IPS DF 4.7 (cell line): ENCODE results near the gene MLYCD.
"Not testable (repeated sequence)": the region's sequence is repeated elsewhere in the genome, so short reads cannot be mapped to it uniquely, and the experiment has no call there.

Source experiments
- DNase-seq: peaks from one replicate; pipeline ENCODE4 v3.0.0-alpha.2; 2013; ENCODE audit warnings: low spot score; ENCODE audit errors: extremely low read depth

MLYCD gene

DNA sequence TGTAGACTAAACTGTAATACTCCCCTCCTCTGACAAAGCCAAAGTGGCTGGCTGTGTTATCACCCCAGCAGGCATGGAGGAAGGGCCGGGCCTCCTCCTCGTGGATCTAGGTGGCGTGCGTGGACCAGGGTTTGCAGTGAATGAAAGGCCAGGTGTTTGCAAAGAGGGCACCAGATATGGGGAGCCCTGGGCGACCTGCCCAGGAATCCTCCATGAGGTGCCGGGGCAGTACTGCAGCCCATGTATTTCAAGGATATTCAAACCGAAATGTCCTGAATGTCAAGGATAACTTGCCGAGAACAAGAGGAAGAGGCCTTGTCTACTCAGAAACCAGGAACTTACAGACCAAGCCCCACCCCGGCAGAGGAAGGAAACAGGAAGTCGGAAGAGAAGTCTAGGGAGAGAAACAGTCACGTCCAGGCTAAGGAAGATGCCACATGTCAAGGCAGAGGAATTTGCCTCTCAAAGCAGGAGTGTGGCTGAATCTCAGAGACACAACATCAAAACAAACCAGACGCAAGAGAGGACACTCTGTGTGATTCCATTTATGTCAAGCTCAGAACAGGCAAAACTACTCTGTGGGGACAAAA, 40.4 kb downstream of the MLYCD start:
- no peak for DNase-seq

- no peak for DNase-seq
These were observed 41.2 kb downstream of the MLYCD start for GRCh38 chr16:83940119-83940518.

- DNase-seq: no peak
These were observed 41.9 kb downstream of the MLYCD start for GRCh38 chr16:83940630-83941378.

- not testable (repeated sequence) for DNase-seq
These were observed 42.6 kb downstream of the MLYCD start for GRCh38 chr16:83941546-83941945.

DNA sequence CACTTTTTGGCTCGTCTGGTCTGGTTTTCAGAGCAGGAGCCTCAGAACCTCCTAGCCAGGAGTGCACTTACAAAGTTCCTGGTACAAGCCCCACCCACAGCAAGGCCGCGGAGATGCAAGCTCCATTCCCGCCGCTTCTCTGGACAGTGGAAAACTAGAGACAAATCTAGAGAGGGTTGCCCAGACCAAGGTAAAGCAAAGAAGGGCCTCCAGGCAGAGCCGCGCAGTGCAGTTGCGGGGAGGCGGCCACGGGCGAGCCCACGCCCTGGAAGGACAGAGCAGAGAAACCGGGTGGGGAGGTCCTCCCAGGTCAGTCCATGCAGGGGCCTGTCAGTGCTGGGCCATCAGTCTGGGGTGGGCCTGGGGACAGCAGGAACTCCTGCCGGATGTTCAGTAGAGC, 43.2 kb downstream of the MLYCD start:
- DNase-seq: no peak

- no peak for DNase-seq
These were observed 44.0 kb downstream of the MLYCD start for GRCh38 chr16:83942815-83943515.

- DNase-seq: no peak
These were observed 44.7 kb downstream of the MLYCD start for GRCh38 chr16:83943516-83944050.

- DNase-seq: no peak
These were observed 46.7 kb downstream of the MLYCD start for GRCh38 chr16:83945587-83945986.

DNA sequence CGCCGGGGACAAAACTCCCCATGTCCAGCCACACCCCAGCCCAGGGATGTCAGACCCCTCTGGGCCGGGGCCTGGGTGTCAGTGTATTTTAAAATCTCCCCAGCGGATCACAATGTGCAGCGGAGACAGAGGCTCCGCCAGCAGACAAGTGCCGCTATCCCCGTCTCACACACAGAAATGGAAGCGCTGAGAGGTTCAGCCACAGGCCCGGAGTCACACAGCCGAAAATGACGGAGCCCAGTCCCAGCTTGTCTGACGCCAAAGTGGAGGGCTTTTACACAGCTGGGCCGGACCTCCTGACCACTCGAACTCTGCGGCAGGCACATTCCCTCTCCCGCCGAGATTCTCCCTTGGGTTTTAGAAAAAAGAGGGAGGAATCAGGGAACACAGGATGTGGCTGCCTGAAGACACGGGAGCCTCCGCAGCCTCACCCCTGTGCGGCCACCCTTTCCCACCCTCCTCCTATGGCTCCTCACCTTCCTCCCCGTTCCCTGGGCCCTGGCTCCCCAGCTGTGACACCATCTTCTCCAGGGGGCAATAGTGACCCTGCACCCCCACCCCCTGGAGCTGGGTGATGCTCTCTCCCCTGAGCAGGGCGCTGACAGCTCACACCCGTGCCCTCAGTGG, 47.4 kb downstream of the MLYCD start:
- no peak for DNase-seq

GRCh38 chr16:83946781-83947566, 48.1 kb downstream of the MLYCD start:
- no peak for DNase-seq

DNA sequence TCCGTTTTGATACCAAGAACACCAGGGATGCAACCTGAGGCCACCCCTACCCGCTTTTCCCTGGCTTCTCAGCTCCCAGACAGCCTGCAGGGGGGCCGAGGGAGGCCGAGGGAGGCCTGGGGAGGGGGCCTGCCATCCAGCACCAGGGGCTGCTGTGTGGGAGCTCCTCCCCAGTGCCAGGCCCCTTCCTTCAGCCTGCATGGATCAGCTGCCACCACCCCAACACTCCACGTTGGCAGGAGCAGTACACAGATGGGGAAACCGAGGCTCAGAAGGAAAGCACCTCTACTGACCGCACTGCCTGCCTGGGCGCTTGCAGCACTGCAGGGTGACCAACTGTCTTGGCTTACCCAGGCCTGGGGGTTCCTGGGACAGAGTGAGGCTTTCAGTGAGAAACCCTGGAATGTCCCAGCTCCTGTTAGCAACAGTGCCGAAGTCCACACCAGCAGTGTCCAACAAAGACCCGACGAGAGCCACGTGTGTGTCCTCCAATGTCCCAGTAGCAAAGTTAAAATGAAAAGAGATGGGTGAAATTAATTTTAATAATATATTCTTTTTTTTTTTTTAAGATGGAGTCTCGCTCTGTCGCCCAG, 48.8 kb downstream of the MLYCD start:
- DNase-seq: no peak

DNA sequence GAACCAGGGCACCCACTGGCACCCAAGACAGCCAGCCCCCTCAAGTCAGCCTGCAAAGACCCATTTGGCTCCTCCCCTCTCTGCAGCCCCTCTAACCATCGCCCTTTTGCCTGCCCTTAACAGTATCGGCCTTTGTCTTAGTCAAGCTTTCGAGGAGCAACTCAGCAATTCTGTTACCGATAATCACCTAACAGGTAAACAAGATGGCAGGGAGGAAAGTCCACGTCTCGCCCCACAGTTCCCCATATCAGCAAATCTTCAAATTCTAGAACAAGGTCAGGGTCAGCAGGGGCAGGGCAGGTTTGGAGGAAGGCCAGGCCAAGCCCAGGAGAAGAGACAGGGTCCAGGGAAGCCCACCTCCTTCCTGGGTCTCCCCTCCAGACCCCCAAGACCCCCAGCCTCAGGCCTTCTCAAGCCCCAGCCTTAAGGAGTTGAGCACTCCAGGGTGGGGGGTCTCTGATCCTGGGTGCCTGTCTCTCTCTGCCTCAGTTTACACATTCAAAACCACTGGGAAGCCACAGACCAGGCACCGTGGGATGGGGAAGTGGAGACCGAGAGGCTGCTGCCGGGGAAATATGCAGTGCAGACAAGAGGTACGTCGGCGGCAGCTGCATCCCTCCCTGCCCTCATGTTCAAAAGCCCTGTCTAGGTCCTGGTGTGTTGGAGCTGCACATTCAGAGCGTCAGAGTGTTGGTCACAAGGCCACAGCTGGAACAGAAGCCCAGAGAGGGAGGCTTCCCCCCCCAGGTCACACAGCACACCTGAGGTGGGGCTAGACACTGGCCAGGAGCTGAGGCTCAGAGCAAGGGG, 50.2 kb downstream of the MLYCD start:
- no peak for DNase-seq

DNA sequence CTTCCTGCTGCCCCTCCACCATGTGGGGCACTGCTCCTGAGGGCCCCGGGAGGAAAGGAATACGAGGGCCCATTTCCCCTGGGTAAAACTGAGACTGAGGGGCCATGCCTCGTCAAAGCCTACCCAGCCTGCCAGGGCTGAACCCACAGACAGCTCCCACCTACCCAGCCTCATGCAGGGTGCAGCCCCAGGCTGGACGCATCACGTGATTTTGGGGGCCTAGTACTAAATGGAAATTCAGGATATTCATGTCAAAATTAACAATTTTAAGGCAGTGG, 50.7 kb downstream of the MLYCD start:
- no peak for DNase-seq

- not testable (repeated sequence) for DNase-seq
These were observed 52.0 kb downstream of the MLYCD start for GRCh38 chr16:83950862-83951399.

- DNase-seq: no peak
These were observed 52.6 kb downstream of the MLYCD start for GRCh38 chr16:83951544-83951943.

DNA sequence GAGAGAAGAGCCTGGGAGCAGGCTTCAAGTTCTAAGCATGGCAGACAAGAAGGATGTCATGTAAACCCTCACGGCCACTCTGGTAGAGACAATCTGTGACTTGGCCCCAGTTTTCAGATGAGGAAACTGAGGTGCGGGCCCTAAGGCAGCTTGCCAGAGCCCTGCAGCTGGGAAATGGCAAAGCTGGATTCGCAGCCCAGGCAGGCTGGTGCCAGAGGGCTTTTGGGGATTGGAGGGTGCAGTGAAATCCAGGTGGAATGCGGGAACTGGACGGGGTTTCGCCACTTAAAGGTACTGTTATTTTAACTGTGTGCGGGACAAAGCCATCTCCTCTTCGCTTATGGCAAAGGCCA, 53.6 kb downstream of the MLYCD start:
- no peak for DNase-seq

GRCh38 chr16:83952940-83953795, 54.3 kb downstream of the MLYCD start, which contains the start of gene OSGIN1:
Gene OSGIN1, plus strand, starts transcription at chr16:83953240. Its CDS starts 4,432 bp downstream, at chr16:83957672.
- no peak for DNase-seq

- no peak for DNase-seq
These were observed 55.1 kb downstream of the MLYCD start for GRCh38 chr16:83953796-83954576.
